HAP-1 (cell line): ENCODE measurements around the gene ASS1.

Experiments
- DNase-seq, 2 experiments: peaks; one replicate each; pipeline ENCODE4 v3.0.0-alpha.2; 2016 to 2020; ENCODE audit warnings: low spot score in 2 of 2
- H3K27me3 ChIP-seq: fragments of 250-450 bp; sonication (Bioruptor Pico); 2 replicates; pipeline ENCODE4 v1.5.1; 2020; ENCODE audit warnings: low read depth, mild to moderate bottlenecking, moderate library complexity
- H3K36me3 ChIP-seq: fragments of 250-450 bp; sonication (Bioruptor Pico); replicated peaks from 2 replicates; pipeline ENCODE4 v1.5.1; 2020; ENCODE audit warnings: mild to moderate bottlenecking
- H3K4me1 ChIP-seq: fragments of 250-450 bp; sonication (Bioruptor Pico); 2 replicates; pipeline ENCODE4 v1.5.1; 2020; ENCODE audit warnings: mild to moderate bottlenecking
- H3K4me3 ChIP-seq: fragments of 250-450 bp; sonication (Bioruptor Pico); 2 replicates; pipeline ENCODE4 v1.5.1; 2020; ENCODE audit warnings: mild to moderate bottlenecking, moderate library complexity
- H3K9me3 ChIP-seq: fragments of 250-450 bp; sonication (Bioruptor Pico); 2 replicates; pipeline ENCODE4 v1.5.1; 2020; ENCODE audit warnings: mild to moderate bottlenecking, moderate library complexity
- in situ Hi-C: fragments of 300-500 bp; cut with MboI; formaldehyde crosslinking; loops from 3 replicates; pipeline ENCODE4 v1.14.3; 2020; ENCODE audit warnings: low sequenced_read_pairs, inconsistent platforms, mixed read lengths

ASS1 gene

DNA sequence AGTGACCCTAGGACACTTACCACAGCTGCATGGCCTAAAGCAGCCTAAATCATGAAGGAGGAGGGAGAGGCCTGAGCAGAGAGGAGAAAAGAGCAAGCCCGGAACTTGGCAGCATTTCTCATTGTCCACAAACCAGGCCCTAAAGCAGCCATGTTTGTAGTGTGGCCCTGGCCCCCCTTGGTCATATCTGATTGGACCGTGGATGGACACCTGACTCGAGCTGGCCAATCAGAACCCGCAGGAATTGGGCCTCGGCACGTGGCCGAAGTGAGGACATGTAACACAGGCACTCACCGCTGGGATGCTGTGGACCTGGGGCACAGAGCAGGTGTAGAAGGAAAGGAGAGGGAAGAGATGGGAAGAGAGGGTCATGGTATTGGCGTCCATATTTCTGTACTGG is 56.9 kb downstream of the ASS1 start:
- Histone ChIP-seq H3K4me1 (peaks cover 14% of the 10 kb centered on the region), H3K36me3 (peaks cover 3% of the 10 kb centered on the region; the same call in 1 of the 2 replicates), H3K27me3 (no peaks in the 10 kb centered on the region), H3K4me3 (no peak overlapping the region), H3K9me3 (no peaks in the 10 kb centered on the region)
- DNase-seq = peak in 1 of 2 experiments; percentile 23
- in situ Hi-C loops = no loop called here

DNA sequence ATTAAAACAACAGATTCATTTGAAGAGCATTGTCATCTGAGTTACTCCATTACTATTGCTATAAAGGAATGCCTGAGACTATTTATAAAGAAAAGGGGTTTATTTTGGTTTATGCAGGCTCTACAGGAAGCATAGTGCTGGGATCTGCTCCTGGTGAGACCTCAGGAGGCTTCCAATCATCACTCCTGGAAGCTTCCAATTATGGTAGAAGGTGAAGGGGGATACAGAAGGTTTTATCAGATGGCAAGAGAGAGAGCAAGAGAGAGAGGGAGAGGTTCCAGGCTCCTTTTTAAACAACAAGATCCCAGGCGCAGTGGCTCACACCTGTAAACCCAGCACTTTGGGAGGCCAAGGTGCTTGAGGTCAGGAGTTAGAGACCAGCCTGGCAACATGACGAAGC is 63.5 kb downstream of the ASS1 start:
- DNase-seq = no peak
- no peak overlapping the region for H3K4me3 ChIP-seq
- no peaks in the 10 kb centered on the region for H3K4me1 ChIP-seq
- H3K36me3 ChIP-seq = no peaks in the 10 kb centered on the region
- H3K9me3 ChIP-seq = no peaks in the 10 kb centered on the region
- no peaks in the 10 kb centered on the region for H3K27me3 ChIP-seq
- in situ Hi-C loops = no loop called here

DNA sequence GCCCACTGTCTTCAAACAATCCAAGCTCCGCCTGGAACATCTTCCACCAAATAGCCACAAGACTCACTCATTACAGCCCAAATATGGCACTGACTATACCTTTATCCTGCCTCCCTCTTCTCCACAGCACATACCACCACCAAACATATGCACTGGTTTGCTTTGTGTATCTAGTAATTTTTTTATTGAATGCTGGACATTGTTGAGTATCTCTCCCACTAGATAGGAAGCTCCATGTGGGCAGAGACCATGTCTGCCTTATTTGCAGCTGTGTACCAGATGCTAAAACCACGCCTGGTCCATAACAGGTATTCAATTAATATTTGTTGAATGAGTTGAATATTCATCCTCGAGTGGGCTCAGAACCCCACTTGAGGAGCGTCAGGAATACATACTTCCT is 67.4 kb downstream of the ASS1 start:
- Histone ChIP-seq H3K36me3 (no peaks in the 10 kb centered on the region), H3K9me3 (no peaks in the 10 kb centered on the region), H3K4me1 (no peaks in the 10 kb centered on the region), H3K27me3 (no peaks in the 10 kb centered on the region), H3K4me3 (no peak overlapping the region)
- in situ Hi-C loops = no loop called here
- no peak for DNase-seq

DNA sequence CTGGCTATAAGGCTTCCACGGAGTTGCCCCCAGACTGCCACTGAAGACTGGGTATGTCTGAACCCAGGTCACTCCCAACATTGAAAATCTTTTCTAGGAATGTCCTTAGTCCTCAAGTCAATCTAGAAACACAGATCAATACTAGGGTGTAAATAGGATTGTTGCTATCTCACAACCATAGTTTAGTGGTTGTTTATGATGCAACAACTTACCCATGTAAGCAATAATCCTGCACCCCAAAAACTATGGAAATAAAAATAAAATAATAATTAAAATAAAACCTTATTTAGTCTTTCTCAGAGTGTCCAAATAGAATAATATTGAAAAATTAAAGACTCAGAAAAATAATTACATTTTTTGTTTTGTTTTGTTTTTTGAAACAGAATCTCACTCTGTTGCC is 68.3 kb downstream of the ASS1 start:
- H3K4me1 ChIP-seq = no peaks in the 10 kb centered on the region
- in situ Hi-C loops = no loop called here
- H3K27me3 ChIP-seq = no peaks in the 10 kb centered on the region
- no peak for DNase-seq
- no peak overlapping the region for H3K4me3 ChIP-seq
- H3K9me3 ChIP-seq = no peaks in the 10 kb centered on the region
- no peaks in the 10 kb centered on the region for H3K36me3 ChIP-seq

DNA sequence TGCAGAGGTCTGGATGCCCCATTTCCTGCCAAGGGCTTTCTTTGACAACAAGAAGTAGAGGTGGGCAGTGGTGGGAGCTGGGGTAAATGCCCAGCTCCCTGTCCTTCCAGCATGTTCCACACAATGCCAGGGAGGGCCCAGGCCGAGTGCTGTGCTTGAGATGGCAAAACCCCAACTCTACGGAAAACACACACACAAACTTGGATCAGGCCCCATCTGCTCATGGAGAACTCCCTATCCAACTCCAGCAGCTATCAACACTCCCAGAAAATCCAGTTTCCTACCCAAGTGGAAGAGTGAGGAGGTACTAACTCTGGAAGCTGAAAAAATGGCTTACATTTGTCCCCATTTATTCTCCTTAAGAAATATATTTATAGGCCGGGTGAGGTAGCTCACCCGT is 73.5 kb downstream of the ASS1 start:
- no peak for DNase-seq
- no peaks in the 10 kb centered on the region for H3K36me3 ChIP-seq
- no peak overlapping the region for H3K4me3 ChIP-seq
- in situ Hi-C loops = no loop called here
- no peaks in the 10 kb centered on the region for H3K9me3 ChIP-seq
- no peaks in the 10 kb centered on the region for H3K27me3 ChIP-seq
- no peaks in the 10 kb centered on the region for H3K4me1 ChIP-seq

DNA sequence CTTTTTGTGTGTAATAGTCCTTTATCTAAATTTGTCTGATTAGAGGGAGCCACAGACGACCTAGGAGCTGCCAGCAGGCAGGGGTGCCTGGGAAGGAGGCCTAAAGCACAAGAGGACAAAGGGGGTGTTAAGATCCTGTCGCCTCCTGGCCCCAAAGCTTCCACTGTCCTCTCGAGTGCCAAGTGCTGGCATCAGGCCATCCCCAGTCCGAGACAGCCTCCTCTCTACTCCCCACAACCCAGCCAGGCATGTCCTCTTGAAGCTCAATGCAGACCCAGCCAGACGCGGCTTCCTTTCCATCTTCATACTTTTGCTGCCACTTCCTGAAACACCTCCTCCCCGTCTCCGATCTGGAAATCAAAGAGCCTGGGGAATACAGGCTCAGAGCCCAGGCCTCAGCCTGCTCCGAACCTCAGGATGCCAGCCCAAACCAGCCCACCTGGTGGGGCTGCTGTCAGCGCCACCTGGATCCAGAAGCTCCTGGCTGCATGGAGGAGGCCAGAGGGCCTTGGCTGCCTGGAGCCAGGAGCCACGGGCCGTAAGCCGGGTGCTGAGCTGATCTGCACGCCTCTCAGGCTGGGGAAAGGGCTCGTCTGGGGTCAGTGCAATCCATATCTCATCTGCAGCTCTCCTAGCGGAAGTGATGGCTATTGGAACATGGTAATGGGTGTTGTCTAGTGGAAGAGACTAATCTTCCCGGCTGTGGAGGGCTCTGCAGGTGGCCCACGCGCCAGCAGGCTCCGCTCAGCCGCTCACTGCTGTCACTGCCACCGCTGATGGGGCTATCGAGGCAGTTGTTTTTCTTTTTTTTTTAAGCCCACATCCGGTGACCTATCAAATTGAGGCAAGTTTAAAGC is 74.4 kb downstream of the ASS1 start:
- in situ Hi-C loops = no loop called here

DNA sequence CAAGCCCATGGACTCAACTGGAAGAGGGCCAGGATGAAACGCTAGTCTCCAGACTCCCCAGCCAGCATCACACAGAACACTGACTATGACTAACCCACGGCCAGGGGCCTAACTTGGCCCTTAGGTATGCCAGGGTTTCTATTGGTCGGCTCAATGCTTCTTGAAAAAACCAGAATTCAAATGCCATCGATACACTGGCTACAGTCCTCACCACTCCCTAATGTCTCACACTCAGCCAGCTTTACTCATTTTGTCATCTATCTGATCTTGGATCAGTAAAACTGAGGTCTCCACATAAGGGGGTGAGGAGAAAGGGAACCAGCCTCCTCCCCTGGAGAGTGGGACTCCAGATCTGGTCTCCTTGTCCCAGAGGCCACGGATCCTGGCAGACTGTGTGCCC is 75.2 kb downstream of the ASS1 start:
- no peaks in the 10 kb centered on the region for H3K36me3 ChIP-seq
- H3K4me3 ChIP-seq = no peak overlapping the region
- no peak for DNase-seq
- no peaks in the 10 kb centered on the region for H3K4me1 ChIP-seq
- in situ Hi-C loops = no loop called here
- no peaks in the 10 kb centered on the region for H3K27me3 ChIP-seq
- no peaks in the 10 kb centered on the region for H3K9me3 ChIP-seq

More for the DNA sequence above, 74.4 kb downstream of the ASS1 start:
- Histone ChIP-seq H3K4me1 (no peaks in the 10 kb centered on the region), H3K9me3 (no peaks in the 10 kb centered on the region), H3K4me3 (no peak overlapping the region), H3K27me3 (no peaks in the 10 kb centered on the region), H3K36me3 (no peaks in the 10 kb centered on the region)
- no peak for DNase-seq

DNA sequence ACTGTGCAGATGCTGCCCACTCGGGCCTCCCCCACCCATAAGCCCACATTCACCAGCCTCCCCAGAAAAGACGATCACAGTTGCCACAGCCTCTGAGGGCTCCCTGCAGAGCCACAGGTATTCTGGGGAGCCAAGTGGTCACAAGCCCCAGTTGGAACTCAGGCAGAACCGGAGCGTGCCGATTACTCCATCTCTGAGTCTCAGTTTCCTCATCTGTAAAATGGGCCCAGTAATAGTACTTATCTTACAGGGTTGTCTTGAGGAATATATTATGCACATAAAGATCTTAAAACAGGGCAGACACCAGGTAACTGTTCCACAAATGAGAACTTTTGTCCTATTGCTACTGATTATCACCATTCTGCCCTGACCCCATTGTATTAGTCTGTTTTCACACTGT is 77.0 kb downstream of the ASS1 start:
- Histone ChIP-seq H3K36me3 (no peaks in the 10 kb centered on the region), H3K4me3 (no peak overlapping the region), H3K9me3 (no peaks in the 10 kb centered on the region), H3K27me3 (no peaks in the 10 kb centered on the region), H3K4me1 (no peaks in the 10 kb centered on the region)
- DNase-seq = no peak
- in situ Hi-C loops = no loop called here

DNA sequence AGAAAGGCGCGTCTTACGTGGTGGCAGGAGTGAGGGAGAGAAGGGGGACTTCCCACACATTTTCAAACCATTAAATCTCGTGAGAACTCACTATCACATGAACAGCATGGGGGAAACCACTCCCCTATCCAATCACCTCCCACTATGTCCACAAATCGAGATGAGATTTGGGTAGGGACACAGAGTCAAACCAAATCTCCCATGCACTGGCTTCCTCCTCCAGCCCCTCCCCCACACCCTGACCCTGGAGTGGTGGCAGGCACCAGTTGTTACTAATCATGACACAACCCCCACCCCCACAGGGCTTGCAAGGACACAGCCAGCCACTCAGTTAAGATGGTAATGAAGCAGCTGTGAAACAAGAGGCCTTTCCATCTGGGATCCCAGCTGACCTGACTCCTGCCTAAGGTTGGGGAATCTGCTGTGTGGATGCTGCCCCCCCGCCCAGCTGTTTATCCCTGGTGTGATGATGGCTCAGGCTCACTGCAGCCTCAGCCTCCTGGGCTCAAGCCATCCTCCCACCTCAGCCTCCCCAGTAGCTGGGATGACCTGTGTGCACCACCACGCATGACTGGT is 77.6 kb downstream of the ASS1 start:
- H3K9me3 ChIP-seq = no peaks in the 10 kb centered on the region
- in situ Hi-C loops = no loop called here
- no peak overlapping the region for H3K4me3 ChIP-seq
- peak in 1 of 2 experiments; percentile 61 for DNase-seq
- no peaks in the 10 kb centered on the region for H3K36me3 ChIP-seq
- no peaks in the 10 kb centered on the region for H3K27me3 ChIP-seq
- H3K4me1 ChIP-seq = no peaks in the 10 kb centered on the region

DNA sequence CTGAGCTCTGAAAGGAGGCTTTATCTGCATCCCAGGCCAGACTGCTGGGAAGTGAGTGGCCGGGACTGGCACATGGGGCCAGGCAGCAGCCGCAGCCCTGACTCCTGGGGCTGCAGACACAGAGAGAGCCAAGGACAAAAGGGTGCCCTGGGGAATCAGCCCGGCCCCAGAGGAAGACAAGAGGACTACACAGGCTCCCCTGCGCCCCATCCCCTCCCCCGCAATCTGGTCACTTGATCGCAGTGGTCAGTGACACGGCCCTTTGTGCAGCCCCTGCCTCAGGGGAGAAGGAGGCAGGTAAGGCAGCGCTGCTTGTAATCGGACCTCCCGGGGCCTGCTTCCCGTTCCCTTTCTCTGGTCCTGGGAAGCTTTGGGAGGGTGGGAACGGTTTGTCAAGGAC is 79.2 kb downstream of the ASS1 start:
- Histone ChIP-seq H3K9me3 (no peaks in the 10 kb centered on the region), H3K4me3 (no peak overlapping the region), H3K36me3 (no peaks in the 10 kb centered on the region), H3K4me1 (no peaks in the 10 kb centered on the region), H3K27me3 (no peaks in the 10 kb centered on the region)
- DNase-seq = no peak
- in situ Hi-C loops = no loop called here

DNA sequence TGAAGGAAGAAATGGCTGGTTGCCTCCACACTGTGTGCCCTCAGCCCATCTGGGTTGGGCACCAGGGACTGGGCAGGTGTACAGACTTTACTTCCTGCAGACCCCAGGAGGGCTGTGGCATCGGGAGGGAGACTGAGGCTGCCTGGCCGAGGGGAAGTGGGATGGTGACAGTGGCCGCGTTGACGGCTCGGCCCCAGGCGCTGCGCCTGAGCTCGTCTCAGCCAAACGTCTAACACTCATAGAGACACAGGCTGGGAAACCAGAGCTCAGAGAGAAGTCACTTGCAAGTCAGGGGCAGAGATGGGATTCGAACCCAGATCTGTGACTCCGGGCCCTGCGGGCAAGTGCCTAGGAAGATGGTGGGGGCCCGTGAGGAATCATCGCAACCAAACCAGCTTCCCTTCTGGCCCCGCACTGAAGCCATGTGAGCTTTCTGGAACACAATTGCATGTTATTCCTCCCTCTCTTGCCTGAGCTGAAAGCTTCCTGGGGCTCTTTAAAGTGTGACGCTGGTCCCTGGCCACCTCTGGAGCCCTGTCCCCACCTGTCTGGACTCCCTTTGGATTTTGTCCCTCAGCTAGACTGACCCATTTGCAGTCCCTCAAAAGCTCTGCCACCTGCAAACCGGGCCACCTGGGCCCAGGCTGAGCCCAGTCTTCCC is 81.6 kb downstream of the ASS1 start:
- no peaks in the 10 kb centered on the region for H3K36me3 ChIP-seq
- DNase-seq = no peak
- in situ Hi-C loops = no loop called here
- H3K4me1 ChIP-seq = no peaks in the 10 kb centered on the region
- no peak overlapping the region for H3K4me3 ChIP-seq
- no peaks in the 10 kb centered on the region for H3K27me3 ChIP-seq
- H3K9me3 ChIP-seq = no peaks in the 10 kb centered on the region

DNA sequence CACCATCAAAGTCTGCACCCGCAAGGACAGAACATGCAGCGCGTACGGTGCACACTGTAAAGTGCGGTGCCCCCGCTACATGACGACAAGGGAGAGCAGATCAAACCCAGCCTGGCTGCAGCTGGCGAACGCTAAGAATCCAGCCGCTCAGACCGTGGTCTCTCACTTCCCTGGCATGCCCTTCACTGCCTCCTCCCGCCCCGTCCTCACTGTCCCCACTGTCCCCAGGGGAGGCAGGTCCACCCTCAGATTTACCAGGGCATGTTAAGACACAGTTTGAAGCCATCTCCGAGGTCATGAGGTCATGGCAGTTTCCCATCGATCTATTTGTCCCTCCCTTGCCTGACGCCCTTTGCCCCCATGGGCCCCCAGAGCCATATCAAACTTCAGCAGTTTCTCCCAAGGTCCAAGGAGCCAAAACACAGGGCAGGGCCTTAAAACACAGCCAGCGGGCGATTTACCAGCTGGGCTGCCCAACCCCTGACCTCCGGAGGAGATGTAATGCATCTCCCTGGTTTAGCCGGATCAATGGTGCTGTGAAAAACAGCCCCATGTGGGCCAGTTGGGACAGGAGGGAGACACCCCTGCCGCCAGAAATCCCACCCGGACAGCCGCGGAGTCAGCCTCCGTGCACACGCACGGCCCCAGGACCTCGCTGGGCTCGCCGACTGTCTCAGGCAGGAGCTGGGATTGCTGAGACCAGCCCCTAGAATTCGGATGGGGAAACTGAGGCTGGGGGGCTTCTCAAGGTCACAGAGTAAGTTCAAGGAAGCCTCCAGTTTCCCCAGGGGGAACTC is 82.3 kb downstream of the ASS1 start:
- H3K9me3 ChIP-seq = no peaks in the 10 kb centered on the region
- DNase-seq = no peak

DNA sequence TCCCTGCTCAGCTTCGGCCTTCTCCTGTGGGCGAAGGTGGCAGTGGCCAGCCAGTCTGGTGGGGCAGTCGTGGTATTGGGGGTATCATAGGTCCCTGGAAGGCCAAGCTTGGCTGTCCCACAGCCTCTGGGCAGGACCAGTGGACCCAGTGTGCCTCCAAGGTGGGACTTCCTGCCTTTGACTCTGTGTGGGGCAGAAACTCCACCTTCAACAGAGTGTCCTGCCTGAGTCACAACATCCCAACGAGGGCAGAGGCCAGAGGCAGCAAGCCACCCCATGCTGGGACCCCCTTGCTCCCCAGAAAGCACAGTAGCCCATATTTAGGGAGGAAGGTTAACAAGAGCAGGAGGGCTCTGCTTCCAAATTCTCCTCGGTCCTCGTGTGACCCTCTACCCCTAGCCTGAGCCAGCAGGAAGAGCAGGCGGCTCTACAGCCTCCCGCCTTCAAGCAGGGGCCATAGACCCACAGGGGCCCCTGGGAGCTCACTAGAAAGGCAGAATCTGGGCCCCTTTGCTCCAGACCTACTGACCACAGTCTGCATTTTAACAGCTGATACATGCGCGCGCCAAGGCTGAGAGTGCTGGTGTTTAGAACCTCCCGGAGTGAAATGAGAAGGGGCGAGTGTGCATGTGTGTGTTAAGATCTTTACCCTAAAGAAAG is 83.0 kb downstream of the ASS1 start:
- Histone ChIP-seq H3K4me3 (no peak overlapping the region), H3K27me3 (no peaks in the 10 kb centered on the region), H3K36me3 (no peaks in the 10 kb centered on the region), H3K4me1 (no peaks in the 10 kb centered on the region), H3K9me3 (no peaks in the 10 kb centered on the region)
- in situ Hi-C loops = no loop called here
- no peak for DNase-seq

More for the DNA sequence above, 82.3 kb downstream of the ASS1 start:
- H3K4me1 ChIP-seq = no peaks in the 10 kb centered on the region
- H3K4me3 ChIP-seq = no peak overlapping the region
- no peaks in the 10 kb centered on the region for H3K27me3 ChIP-seq
- in situ Hi-C loops = no loop called here
- no peaks in the 10 kb centered on the region for H3K36me3 ChIP-seq
